NOMO-1 (cell line): Measurements from ENCODE around the gene CDC14A.
"Not testable (repeated sequence)": the region's sequence is repeated elsewhere in the genome, so short reads cannot be mapped to it uniquely, and the experiment has no call there.

ENCODE experiments used
- DNase-seq, 2 experiments: peaks; one replicate each; lab custom pipeline; 2025; ENCODE audit not compliant: unreplicated experiment in 2 of 2; lab: John Stamatoyannopoulos, UW

The CDC14A gene

DNA sequence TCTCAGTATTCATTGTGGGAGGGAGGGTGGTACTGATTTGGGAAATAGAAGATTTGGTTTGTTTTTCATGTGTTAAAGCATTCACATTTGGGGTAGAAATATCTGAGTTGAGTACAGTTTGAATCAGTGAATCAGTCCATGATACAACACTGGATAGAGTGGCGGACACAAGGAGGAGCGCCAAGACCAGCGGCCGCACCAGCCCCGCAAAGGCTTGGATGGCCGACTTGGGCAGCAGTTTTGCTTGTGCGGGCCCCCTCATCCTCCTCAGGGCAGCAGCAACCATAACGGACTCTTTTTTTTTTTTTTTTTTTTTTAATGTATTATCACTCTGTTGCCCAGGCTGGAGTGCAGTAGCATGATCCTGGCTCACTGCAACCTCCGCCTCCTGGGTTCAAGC is 20.0 kb upstream of the CDC14A start:
- DNase-seq: no peak

DNA sequence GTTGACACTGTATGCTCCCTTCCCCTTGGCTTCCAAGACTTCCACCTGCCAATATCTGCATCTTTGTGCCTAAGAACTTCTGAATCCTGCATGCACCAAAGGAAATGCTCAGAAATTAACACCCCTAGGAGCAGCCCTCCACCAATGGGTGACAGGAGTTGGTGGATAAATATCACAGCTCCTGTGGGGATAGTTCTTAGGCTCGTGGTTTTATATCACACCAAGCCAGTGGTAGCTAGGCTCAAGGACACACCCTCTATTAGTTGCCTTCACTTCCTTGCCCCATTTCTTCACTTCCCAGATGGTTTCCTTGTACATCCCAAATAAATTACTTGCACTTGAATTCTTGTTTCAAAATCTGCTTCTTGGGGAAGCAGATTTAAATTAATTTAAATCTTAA is 16.9 kb upstream of the CDC14A start:
- DNase-seq: no peak

DNA sequence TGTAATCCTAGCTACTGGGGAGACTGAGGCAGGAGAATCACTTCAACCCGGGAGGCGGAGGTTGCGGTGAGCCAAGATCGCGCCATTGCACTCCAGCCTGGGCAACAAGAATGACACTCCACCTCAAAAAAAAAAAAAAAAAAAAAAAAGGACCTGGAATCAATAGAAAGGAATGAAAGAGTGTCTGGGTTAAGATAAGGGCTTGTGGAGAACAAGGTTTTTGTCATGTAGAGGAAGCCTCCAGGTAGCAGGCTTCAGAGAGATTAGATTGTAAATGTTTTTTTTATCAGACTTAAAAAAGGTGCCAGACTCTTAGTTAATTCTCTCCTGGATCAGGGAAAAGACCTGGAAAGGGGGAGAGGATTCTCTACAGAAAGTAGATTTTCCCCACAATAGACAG is 14.4 kb upstream of the CDC14A start:
- not testable (repeated sequence) for DNase-seq

DNA sequence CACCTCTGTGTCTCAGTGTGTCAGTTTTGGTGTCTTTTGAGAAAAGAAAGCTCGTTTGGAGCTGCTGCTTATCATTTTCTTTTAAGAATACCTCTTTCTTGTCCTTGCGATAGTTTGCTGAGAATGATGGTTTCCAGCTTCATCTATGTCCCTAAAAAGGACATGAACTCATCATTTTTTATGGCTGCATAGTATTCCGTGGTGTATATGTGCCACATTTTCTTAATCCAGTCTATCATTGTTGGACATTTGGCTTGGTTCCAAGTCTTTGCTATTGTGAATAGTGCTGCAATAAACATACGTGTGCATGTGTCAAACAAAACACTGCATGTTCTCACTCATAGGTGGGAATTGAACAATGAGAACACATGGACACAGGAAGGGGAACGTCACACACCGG is 12.6 kb upstream of the CDC14A start:
- DNase-seq: not testable (repeated sequence)

DNA sequence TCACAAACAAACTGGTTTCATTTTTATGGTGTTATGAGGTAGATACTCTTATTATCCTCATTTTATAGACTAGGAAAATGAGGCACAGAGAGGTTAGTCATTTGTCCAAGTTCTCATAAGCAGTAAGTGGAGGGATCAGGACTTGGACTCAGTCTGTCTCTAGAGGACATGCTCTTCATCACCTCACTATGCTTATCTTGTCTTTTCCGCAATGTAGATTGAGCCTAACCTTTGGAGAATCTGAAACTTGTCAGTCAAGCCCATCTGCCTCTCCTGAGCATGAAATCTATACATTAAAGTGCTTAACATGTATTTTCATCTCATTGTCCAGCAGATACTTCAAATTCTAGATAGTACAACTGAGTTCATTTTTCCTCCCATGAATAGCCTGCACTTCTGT is 11.8 kb upstream of the CDC14A start:
- no peak for DNase-seq

DNA sequence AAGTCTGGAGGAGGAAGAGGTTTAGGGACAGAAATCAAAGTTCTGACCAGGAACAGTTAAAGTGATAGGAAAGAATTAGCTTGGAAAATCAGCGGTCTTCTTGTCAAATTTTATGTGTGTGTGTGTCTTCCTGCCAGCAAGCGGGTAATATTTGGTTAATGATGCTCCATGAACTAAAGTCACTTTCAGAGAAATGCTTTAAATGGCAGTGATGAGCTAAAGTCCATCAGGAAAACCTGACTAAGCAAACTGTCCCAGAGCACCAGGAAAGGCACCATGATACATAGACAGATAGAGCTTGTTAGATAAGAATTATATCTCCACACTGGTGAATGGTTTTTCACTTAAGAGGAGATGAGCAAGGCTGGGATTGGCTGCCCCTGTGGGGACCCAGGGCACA is 10.0 kb upstream of the CDC14A start:
- no peak for DNase-seq

DNA sequence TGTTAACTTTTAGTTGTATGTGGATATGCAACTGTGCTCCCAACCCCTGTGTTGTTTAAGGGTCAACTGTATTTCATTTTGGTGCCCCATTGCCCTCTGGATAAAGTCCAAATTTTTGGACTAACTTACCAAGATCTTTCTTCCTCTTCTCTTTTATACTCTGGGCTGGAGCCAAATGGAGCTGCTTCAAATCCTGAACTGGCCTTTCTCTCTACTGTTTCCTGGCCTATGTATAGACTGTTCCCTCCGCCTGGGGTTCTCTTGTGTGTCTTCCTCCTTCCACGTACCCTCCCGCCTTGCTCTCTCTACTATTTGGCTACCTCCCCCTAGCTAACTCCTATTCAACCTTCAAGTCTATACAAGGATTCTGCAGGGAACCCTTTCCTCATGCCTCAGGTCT is 8.4 kb upstream of the CDC14A start:
- no peak for DNase-seq

DNA sequence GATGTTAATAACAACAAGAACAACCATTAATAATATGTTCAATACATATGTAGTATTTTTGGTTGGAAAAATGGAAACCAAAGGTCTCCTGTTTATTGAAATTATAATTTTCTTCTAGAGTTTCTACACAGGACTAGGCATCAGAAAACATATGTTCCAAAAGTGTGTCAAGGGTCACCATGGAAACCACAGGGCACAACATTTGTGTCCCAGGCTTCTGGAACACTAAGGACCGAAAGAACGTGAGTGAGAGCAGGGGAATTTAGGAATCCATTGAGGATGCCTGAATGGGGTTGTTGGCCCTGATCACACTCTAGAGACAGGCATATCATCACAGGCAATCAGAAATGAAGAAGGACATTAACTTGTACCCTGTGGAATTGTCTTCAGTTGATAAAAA is 7.5 kb upstream of the CDC14A start:
- no peak for DNase-seq

DNA sequence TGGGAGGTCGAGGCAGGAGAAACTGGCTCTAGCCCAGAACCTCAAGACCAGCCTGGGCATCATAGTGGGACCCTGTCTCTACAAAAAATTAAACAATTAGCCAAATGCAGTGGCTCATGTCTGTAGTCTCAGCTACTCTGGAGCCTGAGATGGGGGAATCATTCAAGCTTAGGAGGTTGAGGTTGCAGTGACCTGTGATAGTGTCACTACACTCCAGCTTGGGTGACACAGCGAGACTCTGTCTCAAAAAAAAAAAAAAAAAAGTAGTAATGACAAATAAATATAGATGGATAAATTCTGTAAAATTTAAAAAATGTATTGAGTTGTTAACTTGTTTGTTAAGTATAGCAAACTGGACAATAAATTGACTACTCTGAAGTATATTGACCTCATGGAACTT is 5.9 kb upstream of the CDC14A start:
- no peak for DNase-seq

DNA sequence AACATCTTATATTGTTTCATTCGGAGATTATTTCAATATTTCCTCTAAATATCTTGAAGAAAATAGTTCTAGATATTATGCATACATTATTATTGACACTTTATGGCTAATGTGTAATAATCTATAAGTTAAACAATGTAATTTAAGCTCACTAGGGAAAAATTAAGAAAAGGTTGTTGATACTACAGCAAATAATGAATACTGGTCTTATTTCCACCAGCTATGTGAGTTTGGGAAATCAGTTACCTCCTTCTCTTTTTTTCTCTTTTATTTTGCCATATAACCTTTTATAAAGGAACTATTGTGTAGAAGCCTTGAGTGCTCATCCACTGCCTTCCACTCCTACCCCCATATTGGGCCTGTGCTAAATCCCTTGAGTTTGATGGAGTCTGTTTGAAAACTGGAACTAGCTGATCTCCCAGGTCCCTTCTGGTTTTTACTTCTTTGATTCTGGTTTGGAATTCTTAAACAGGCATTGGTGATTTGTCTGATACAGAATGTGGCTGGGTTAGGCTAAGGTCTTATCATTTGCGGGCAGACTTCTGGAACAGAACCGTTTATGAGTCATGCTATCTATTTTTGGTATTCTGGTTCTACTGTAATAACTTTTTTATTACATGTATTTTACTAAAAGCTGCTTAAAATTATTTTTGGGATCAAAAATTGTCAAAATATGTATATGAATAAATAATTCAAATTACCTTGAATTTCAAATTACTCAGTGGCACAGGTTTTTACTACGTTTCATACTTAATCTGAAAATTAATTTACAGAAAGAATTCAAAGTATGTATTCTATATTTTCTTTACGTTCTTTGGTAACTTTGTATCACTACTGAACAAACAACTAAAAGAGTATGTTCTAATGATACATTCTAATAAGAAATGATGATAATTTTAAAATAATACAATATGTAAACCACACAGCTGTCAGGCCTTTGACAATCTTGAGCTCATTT is 5.0 kb upstream of the CDC14A start:
- peak in 1 of 2 experiments; percentile 8 for DNase-seq

DNA sequence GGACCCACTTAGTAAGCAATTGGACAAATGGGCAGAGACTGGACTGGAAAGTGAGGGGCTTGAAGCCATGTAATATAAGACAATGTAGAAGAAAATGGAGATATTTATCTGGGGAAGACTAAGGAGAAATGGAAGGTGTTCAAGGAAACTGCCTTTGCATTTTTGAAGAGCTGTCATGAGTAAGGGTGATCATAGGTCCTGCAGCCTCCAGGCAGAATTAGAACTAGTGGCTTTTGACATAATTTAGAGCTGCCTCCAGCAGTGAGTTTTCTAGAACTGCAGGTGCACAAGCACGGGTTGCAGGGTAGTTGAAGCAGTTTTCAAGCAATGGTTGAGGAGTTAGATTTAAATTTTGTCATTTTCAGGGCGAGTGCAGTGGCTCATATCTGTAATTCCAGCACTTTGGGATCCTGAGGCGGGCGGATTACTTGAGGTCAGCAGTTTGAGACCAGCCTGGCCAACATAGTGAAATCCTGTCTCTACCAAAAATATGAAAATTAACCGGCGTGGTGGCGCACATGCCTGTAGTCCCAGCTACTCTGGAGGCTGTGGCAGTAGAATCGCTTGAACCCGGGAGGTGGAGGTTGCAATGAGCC is 3.7 kb upstream of the CDC14A start:
- DNase-seq: no peak

DNA sequence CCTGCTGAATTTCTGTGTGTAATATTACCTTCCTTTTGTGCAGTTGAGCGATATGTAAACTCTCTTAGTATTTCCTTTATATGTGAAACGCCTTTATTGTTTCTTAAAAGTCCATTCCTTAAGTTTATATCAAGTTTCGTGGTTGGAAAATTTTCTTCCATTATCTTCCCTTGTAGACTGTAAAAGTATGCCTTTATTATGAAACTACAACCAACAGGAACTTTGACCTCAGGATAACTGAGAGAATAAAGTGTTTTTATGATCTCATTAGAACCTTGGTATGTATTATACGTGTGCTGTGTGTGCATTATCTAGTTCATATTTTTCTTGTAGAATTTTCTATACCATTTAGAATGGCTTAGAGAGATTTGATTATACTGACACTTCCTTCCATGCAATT is 3.1 kb upstream of the CDC14A start:
- DNase-seq: no peak

DNA sequence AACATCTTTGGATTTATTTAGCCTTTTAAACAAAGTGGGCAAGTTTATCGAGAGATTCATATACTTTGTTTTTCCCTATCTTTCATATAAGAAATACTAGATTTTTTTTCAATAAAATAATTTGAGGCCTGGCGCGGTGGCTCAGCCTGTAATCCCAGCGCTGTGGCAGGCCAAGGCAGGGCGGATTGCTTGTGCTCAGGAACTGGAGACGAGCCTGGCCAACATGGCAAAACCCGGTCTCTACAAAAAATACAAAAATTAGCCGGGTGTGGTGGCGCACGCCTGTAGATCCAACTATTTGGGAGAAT is 1.6 kb upstream of the CDC14A start:
- DNase-seq: no peak

DNA sequence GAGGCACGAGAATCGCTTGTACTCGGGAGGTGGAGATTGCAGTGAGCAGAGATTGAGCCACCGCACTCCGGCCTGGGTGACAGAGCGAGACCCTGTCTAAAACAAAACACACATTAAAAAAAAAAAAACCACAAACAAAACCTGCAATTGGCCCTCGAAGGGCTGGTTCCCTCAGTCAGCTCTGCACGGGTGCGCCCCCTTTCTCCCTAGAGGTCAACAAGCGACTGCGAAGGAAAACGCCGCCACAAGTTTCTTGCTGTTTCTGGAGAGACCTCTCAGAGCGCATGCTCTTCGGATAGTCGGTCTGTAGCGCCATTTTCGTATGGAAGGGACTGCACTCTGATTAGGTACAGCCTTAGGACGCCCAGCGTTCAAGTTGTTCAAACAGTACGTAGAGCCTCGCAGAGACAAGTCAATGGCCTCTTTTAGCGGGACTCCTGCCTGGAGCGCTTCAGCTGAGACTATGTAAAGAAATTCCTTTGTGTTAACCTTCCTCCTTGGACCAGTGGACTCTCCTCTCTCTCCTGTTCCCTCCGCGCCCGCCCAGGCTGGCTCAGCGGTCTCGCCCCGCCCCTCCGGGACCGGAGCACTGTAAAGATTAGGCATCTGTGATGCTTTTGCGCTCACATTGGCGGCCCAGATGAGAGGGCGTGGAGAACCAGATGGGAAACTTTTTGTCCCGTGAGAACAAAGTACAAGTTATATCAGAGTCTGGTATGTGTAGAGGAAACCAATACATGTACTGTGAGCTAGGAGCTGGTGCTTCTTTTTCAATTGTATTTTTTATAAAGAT is 1.0 kb upstream of the CDC14A start:
- peak; percentile 86 to 94 for DNase-seq

DNA sequence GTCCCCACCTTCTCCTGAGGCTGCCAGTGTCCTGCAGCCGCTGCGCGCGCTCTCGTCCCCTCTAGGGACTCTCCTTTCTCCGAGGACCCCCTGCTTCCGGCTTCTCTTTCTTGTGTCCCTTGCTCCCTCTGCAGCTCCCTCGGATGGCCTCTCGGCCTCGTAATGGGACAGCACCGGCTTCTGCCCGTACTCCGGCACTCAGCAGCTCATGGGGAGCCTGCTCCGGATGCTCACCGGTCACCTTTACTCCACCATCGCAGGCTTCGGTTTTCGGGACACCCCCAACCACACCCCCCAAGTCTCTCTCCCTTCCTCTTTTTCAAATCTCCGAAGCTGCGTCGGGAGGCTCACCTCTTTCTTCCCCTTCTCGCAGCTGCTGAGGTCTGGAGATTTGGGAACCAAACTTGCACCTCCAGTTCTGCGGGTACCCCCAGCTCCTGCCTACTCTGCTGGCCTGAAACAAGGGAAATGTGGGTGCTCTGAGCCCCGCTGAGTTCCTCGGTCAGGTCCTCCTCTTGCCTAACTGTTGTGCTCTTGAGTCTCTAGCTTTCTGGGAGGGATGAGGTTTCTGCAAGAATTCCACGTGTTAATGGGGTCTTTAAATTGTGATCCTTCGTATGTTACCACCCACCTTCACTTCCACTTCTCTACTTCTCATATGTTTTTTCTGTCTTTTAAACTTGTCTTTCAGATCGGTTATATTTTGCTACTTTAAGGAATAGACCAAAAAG is 930 bp downstream of the CDC14A start:
- peak; percentile 58 to 68 for DNase-seq

DNA sequence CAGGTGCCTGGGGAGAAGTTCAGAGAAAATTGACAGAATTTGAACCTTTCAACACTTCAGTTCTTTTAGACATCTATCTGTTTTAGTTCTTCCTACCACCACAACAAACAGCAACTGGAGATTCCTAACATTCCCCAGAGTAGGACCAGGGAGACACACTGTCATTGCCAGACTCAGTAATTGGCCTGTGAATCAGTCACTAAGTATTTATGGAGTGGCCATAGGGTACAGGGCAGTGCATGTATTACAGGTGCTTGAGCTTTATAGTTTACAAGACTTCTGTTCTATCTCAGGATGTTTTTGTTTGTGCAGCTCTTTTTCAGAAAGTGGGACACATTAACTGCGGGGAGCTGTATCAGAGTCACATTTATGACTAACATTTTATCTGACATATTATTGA is 1.7 kb downstream of the CDC14A start:
- no peak for DNase-seq

DNA sequence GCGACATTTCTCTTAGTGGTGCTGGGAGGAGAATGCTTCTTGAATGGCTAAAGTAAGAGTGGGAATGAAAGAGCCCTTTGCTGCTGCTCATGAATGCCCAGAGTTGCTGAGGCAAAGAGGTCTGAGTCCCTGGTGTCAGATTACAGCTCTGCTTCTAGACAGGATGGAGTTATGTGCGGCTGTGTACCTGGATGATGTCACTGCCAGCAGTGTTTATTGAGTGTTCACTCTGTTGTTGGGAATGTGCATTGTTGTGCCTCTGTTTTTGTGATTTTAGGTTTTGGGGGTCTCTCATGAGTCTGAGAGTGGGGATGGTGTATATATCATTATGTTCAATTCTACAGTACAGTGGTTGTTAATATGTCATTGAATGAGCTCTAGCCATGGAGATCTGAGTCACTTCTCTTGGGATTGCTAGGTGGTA is 2.7 kb downstream of the CDC14A start:
- DNase-seq: no peak

DNA sequence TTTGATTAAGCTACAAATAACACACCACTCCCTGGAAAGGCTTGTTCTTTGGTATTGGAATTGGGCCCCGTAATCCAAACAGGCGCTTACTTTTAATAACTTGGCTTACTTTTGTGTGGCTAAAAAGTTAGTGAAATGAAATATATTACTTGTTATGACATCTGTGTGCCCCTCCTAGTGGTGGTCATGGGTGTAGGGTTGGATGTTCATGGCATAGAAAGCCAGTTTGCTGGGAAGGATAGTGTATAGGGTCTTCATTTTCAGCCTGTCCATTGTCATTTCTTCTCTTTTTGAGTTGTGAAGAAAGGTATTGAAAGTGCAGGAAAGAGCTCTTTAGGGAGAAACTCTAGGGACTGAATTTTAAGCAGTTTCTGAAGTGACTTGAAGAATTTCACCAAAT is 5.9 kb downstream of the CDC14A start:
- DNase-seq: no peak

DNA sequence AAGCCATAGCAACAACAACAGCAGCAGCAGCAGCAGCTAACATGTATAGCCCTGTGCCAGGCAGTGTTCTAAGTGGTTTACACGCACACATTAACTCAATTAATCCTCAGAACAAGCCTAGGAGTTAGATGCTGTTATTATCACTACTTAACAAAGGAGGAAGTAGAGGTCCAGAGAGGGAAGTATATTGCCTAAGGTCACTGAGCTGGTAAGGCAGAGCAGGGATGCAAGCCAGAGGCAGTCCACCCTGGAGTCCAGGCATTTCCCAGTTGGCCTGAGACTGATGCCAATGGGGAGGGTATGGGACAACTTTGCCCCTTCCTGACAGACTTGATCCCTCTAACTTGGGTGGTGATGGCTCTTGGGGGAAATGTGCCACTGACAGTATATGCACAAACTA is 6.8 kb downstream of the CDC14A start:
- DNase-seq: peak; percentile 17 to 85

DNA sequence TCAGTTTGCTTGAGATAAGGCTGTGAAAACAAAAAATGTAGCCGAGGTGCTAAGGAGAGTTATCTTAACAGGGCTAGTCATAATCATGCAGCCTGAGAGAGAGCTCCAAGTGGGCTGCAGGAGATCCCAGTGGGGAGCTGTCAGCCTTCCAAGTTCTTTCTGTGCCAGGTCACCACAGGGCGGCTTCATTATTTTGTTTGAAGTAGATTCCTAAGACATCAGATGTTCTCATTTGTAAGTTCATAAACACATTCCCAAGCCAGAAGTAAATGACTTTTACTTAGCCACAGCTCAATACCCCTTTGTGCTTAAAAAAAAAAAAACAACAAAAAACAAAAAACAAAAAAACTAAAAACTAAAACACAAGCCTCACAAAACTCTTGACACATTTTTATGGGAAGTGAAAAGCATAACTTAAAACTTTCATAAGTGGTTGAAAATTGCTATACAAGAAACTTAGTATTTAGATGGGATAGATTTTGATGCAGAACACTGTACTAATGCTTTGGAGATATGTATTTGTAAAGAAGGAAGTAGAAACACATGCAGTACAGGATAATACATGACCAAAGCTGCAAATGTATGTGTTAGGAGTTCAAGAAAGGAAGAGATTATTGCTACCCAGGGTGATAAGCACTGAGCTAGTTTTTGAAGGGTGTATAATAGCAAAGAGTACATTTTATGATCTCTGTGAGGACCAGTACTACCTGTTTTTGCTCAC is 8.6 kb downstream of the CDC14A start:
- no peak for DNase-seq
